ENCODE data around the gene BLVRA.

DNA sequence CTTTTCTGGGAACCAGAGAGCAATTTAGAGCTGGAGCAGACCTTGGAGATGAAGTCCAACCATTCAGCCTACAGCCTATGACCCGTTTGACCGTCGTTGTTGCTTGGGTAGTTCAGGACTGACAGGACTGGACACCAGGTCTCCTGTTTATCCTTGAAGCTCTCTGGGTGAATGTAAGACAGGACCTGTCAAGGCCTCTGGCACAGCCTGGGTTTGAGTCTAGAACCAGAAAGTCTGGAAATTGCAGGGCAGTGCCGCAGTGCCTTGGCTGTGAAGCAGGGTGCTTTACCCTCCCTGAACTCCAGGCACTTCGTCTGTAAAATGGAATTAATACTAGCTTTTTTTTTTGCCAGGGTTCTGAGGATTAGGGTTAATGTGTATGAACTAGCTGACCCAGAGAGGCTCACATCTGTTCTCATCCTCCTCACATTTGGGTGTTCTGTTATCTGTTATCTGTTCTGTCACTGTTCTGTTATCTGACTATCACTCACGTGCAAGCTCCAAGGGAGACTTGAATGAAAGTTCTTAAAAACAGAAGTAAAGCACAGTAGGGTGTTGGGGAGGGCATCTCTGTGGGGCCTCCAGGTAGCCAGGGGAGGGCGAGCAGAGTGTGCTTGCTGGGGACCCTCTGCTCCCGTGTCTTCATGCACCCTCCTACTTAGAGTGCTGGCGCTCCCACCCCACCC, 9.9 kb downstream of the BLVRA start:
- TF ChIP-seq POLR2A (IDR thresholded peaks at IDR 0.05) (no peak), POLR2AphosphoS5 (IDR thresholded peaks at IDR 0.05) (no peak)
- TF ChIP-seq, protein P1, sequence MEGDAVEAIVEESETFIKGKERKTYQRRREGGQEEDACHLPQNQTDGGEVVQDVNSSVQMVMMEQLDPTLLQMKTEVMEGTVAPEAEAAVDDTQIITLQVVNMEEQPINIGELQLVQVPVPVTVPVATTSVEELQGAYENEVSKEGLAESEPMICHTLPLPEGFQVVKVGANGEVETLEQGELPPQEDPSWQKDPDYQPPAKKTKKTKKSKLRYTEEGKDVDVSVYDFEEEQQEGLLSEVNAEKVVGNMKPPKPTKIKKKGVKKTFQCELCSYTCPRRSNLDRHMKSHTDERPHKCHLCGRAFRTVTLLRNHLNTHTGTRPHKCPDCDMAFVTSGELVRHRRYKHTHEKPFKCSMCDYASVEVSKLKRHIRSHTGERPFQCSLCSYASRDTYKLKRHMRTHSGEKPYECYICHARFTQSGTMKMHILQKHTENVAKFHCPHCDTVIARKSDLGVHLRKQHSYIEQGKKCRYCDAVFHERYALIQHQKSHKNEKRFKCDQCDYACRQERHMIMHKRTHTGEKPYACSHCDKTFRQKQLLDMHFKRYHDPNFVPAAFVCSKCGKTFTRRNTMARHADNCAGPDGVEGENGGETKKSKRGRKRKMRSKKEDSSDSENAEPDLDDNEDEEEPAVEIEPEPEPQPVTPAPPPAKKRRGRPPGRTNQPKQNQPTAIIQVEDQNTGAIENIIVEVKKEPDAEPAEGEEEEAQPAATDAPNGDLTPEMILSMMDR (IDR thresholded peaks at IDR 0.05), result no peak
